Parathyroid adenoma (tissue), 2 donors: ENCODE results near the gene RIPK4.

Source experiments
- H2AFZ ChIP-seq: fragments of 300-600 bp; sonication (generic); one replicate; pipeline ENCODE4 v1.7.0; 2017; ENCODE audit warnings: antibody characterized with exemption, mild to moderate bottlenecking
- H3K27ac ChIP-seq: fragments of 300-600 bp; sonication (generic); one replicate; pipeline ENCODE4 v1.7.0; 2017
- H3K27me3 ChIP-seq: fragments of 300-600 bp; sonication (generic); one replicate; pipeline ENCODE4 v1.7.0; 2017; ENCODE audit warnings: low read length; ENCODE audit not compliant: control insufficient read depth, insufficient read depth
- H3K36me3 ChIP-seq: fragments of 300-600 bp; sonication (generic); one replicate; pipeline ENCODE4 v1.7.0; 2017; ENCODE audit warnings: low read length; ENCODE audit not compliant: control insufficient read depth, insufficient read depth
- H3K4me1 ChIP-seq: fragments of 300-600 bp; sonication (generic); one replicate; pipeline ENCODE4 v1.7.0; 2017; ENCODE audit warnings: control low read depth
- H3K4me2 ChIP-seq: fragments of 300-600 bp; sonication (generic); one replicate; pipeline ENCODE4 v1.7.0; 2017; ENCODE audit warnings: low read length
- H3K4me3 ChIP-seq: fragments of 300-600 bp; sonication (generic); one replicate; pipeline ENCODE4 v1.7.0; 2017; ENCODE audit warnings: low read depth, low read length
- H3K79me2 ChIP-seq: fragments of 300-600 bp; sonication (generic); one replicate; pipeline ENCODE4 v1.7.0; 2017; ENCODE audit warnings: control low read depth
- H3K9ac ChIP-seq: fragments of 300-600 bp; sonication (generic); one replicate; pipeline ENCODE4 v1.7.0; 2017; ENCODE audit warnings: mild to moderate bottlenecking
- H3K9me3 ChIP-seq: fragments of 300-600 bp; sonication (generic); one replicate; pipeline ENCODE4 v1.7.0; 2017; ENCODE audit warnings: low read length; ENCODE audit not compliant: control insufficient read depth
- TF ChIP-seq, protein P1 (sequence below): fragments of 300-600 bp; sonication (generic); IDR thresholded peaks from one replicate; pipeline ENCODE4 v1.7.0; 2017; ENCODE audit warnings: antibody characterized with exemption, mild to moderate bottlenecking
- donor health status: primary hyperparathyroidism.

RIPK4 gene

DNA sequence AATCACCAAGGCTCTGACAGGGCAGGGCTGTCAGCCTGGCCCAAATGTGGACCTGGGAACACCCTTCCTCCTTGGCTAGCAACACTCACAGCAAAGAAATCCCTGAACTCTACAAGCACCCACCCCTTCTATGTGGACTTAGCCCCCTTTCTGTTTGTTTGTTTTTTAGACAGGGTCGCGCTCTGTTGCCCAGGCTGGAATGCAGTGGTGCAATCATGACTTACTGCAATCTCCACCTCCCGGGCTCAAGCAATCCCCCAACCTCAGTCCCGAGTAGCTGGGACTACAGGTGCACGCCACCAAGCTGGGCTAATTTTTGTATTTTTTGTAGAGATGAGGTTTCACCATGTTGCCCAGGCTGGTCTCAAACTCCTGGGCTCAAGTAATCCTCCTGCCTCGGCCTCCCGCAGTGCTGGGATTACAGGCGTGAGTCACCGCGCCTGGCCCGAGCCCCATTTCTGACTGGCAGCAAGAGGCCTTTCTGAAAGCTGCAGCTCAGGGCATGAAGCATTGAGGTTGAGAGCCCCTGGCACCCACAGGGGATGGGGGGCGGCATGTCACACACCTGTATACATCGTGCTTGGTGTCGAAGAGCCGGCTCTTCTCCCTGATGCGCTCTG lies 16.2 kb downstream of the RIPK4 start:
- Histone ChIP-seq H3K79me2 (no peaks in the 10 kb centered on the region), H3K27ac (no peak overlapping the region), H3K4me2 (no peak overlapping the region), H3K9ac (no peak overlapping the region), H3K4me1 (no peaks in the 10 kb centered on the region), H3K36me3 (no peaks in the 10 kb centered on the region), H3K27me3 (no peaks in the 10 kb centered on the region), H3K4me3 (no peak overlapping the region), H3K9me3 (no peaks in the 10 kb centered on the region), H2AFZ (no peak overlapping the region)
- TF ChIP-seq, protein P1, sequence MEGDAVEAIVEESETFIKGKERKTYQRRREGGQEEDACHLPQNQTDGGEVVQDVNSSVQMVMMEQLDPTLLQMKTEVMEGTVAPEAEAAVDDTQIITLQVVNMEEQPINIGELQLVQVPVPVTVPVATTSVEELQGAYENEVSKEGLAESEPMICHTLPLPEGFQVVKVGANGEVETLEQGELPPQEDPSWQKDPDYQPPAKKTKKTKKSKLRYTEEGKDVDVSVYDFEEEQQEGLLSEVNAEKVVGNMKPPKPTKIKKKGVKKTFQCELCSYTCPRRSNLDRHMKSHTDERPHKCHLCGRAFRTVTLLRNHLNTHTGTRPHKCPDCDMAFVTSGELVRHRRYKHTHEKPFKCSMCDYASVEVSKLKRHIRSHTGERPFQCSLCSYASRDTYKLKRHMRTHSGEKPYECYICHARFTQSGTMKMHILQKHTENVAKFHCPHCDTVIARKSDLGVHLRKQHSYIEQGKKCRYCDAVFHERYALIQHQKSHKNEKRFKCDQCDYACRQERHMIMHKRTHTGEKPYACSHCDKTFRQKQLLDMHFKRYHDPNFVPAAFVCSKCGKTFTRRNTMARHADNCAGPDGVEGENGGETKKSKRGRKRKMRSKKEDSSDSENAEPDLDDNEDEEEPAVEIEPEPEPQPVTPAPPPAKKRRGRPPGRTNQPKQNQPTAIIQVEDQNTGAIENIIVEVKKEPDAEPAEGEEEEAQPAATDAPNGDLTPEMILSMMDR: no peak

DNA sequence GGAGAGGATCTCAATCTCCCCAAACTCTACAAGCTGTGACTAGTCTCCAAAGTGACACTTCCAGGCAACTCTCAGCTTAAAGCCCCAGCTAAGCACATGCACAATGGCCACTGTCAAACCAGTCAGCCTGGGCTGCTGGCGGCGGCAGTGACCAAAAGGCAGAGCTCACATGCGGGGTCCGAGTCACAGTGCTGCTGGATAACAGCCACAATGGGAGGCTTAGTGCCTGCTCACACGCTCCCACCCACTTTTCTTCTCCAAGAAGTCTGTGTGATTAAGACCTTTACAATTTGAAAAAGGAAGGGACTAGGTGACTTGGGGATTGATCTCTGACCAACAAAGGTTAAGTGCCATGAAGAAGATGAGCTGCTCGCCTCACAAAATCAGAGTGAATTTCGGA lies 16.8 kb downstream of the RIPK4 start:
- Histone ChIP-seq H3K27ac (no peak overlapping the region), H3K79me2 (no peaks in the 10 kb centered on the region), H3K4me2 (no peak overlapping the region), H3K4me1 (no peaks in the 10 kb centered on the region), H3K9me3 (no peaks in the 10 kb centered on the region), H3K36me3 (no peaks in the 10 kb centered on the region), H3K4me3 (no peak overlapping the region), H3K27me3 (no peaks in the 10 kb centered on the region), H3K9ac (no peak overlapping the region), H2AFZ (no peak overlapping the region)
- TF ChIP-seq, protein P1: no peak

DNA sequence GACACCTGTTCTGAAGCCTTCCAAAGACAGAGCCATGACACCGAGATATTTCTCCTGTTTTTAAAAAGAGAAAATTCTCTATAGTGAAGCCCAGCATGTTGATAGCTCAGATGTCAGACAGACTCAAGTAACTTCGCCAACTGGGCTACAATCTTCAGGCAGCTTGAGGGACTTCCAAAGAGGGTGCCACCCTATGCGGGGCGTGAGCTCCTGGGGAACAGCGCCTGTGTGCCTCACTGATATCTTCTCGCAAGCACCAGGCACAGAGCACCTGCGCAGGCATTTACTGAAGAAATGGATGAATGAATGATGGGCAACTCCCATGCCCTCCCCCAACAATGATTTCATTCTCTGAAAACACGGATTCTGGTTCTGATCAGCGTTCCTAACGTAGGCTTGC lies 17.6 kb downstream of the RIPK4 start:
- TF ChIP-seq, protein P1: no peak
- H3K27ac ChIP-seq: no peak overlapping the region
- H3K9me3 ChIP-seq: no peaks in the 10 kb centered on the region
- H3K4me3 ChIP-seq: no peak overlapping the region
- no peak overlapping the region for H2AFZ ChIP-seq
- H3K27me3 ChIP-seq: no peaks in the 10 kb centered on the region
- H3K36me3 ChIP-seq: no peaks in the 10 kb centered on the region
- no peaks in the 10 kb centered on the region for H3K79me2 ChIP-seq
- H3K4me1 ChIP-seq: no peaks in the 10 kb centered on the region
- no peak overlapping the region for H3K9ac ChIP-seq
- H3K4me2 ChIP-seq: no peak overlapping the region

DNA sequence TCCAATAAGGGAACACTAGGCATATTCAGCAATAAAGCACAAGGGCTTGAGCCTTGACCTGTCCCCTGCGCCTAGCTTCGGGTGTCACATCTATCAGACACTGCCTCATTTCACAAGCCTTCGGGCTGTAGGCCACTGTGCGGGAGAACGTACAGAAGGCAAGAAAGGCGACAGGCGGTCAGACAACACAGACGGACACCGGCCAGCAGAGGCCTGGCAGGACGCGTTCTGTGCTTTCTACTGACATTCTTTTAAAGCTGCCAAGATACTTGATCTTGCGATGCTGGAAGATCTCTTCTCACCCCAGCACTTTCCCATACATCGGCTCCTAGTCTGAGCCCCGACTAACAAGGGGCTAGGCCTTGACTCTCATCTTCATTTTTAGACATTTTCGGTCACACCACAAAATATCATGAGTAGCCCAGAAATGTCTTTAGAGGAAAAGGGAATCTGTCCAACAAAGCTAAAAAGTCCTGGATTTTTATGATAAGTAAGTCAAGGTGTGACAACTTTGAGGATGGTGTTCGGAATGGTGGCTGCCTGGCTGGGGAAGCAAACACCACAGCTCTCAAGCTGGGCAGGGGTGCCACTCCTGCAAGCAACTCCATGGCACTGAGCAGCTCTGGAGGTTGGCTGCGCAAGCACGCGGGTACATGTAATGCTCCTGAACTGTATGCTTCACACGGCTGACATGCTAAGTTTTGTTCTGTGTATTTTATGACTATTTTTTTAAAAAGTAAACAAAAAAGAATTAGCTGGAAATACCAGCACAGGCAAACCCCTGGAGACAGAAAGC lies 18.7 kb downstream of the RIPK4 start:
- TF ChIP-seq, protein P1: no peak
- H3K27me3 ChIP-seq: no peaks in the 10 kb centered on the region
- H3K4me1 ChIP-seq: no peaks in the 10 kb centered on the region
- H3K4me2 ChIP-seq: no peak overlapping the region
- no peak overlapping the region for H2AFZ ChIP-seq
- no peak overlapping the region for H3K9ac ChIP-seq
- no peaks in the 10 kb centered on the region for H3K36me3 ChIP-seq
- H3K4me3 ChIP-seq: no peak overlapping the region
- H3K9me3 ChIP-seq: no peaks in the 10 kb centered on the region
- no peak overlapping the region for H3K27ac ChIP-seq
- no peaks in the 10 kb centered on the region for H3K79me2 ChIP-seq

DNA sequence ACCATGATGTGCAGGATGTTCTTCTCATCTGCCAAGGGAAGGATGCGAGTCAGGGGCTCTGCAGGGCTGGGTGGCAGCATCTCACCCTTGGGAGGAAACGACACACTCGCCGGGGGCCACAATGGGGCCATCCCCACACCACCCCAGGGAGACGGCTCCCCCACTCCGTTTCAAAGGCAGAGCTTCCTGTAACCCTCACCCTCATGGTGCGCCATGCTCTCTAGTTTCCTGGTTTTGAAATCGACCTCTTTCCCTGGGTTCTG lies 20.2 kb downstream of the RIPK4 start:
- H3K9me3 ChIP-seq: no peaks in the 10 kb centered on the region
- no peak overlapping the region for H3K27ac ChIP-seq
- no peaks in the 10 kb centered on the region for H3K27me3 ChIP-seq
- TF ChIP-seq, protein P1: no peak
- H3K4me1 ChIP-seq: no peaks in the 10 kb centered on the region
- no peak overlapping the region for H3K9ac ChIP-seq
- H3K36me3 ChIP-seq: no peaks in the 10 kb centered on the region
- no peak overlapping the region for H3K4me2 ChIP-seq
- no peak overlapping the region for H3K4me3 ChIP-seq
- no peaks in the 10 kb centered on the region for H3K79me2 ChIP-seq
- H2AFZ ChIP-seq: no peak overlapping the region
